Parathyroid adenoma (tissue), 2 donors: ENCODE measurements around the gene ZNF672.

Experiments
- H2AFZ ChIP-seq: fragments of 300-600 bp; sonication (generic); one replicate; pipeline ENCODE4 v1.7.0; 2017; ENCODE audit warnings: antibody characterized with exemption, mild to moderate bottlenecking
- H3K27ac ChIP-seq: fragments of 300-600 bp; sonication (generic); one replicate; pipeline ENCODE4 v1.7.0; 2017
- H3K27me3 ChIP-seq: fragments of 300-600 bp; sonication (generic); one replicate; pipeline ENCODE4 v1.7.0; 2017; ENCODE audit warnings: low read length; ENCODE audit not compliant: control insufficient read depth, insufficient read depth
- H3K36me3 ChIP-seq: fragments of 300-600 bp; sonication (generic); one replicate; pipeline ENCODE4 v1.7.0; 2017; ENCODE audit warnings: low read length; ENCODE audit not compliant: control insufficient read depth, insufficient read depth
- H3K4me1 ChIP-seq: fragments of 300-600 bp; sonication (generic); one replicate; pipeline ENCODE4 v1.7.0; 2017; ENCODE audit warnings: control low read depth
- H3K4me2 ChIP-seq: fragments of 300-600 bp; sonication (generic); one replicate; pipeline ENCODE4 v1.7.0; 2017; ENCODE audit warnings: low read length
- H3K4me3 ChIP-seq: fragments of 300-600 bp; sonication (generic); one replicate; pipeline ENCODE4 v1.7.0; 2017; ENCODE audit warnings: low read depth, low read length
- H3K79me2 ChIP-seq: fragments of 300-600 bp; sonication (generic); one replicate; pipeline ENCODE4 v1.7.0; 2017; ENCODE audit warnings: control low read depth
- H3K9ac ChIP-seq: fragments of 300-600 bp; sonication (generic); one replicate; pipeline ENCODE4 v1.7.0; 2017; ENCODE audit warnings: mild to moderate bottlenecking
- H3K9me3 ChIP-seq: fragments of 300-600 bp; sonication (generic); one replicate; pipeline ENCODE4 v1.7.0; 2017; ENCODE audit warnings: low read length; ENCODE audit not compliant: control insufficient read depth
- CTCF ChIP-seq: fragments of 300-600 bp; sonication (generic); IDR thresholded peaks from one replicate; pipeline ENCODE4 v1.7.0; 2017; ENCODE audit warnings: antibody characterized with exemption, mild to moderate bottlenecking
- donor health status: primary hyperparathyroidism.

ZNF672 gene

GRCh38 chr1:248852481-248853405 lies 14.7 kb downstream of the ZNF672 start:
- no peak overlapping the region for H3K9ac ChIP-seq
- peaks cover 5% of the 10 kb centered on the region for H3K4me1 ChIP-seq
- H3K27ac ChIP-seq: no peak overlapping the region
- H3K4me2 ChIP-seq: no peak overlapping the region
- no peak overlapping the region for H3K4me3 ChIP-seq
- H3K27me3 ChIP-seq: no peaks in the 10 kb centered on the region
- H3K79me2 ChIP-seq: no peaks in the 10 kb centered on the region
- no peak for TF ChIP-seq CTCF
- H2AFZ ChIP-seq: no peak overlapping the region
- H3K9me3 ChIP-seq: no peaks in the 10 kb centered on the region
- no peaks in the 10 kb centered on the region for H3K36me3 ChIP-seq

- Histone ChIP-seq H3K4me1 (peaks cover 6% of the 10 kb centered on the region), H2AFZ (no peak overlapping the region), H3K9me3 (no peaks in the 10 kb centered on the region), H3K9ac (no peak overlapping the region), H3K27ac (no peak overlapping the region), H3K4me2 (no peak overlapping the region), H3K36me3 (no peaks in the 10 kb centered on the region), H3K79me2 (no peaks in the 10 kb centered on the region), H3K27me3 (no peaks in the 10 kb centered on the region), H3K4me3 (no peak overlapping the region)
- TF ChIP-seq CTCF: no peak
These were observed 15.8 kb downstream of the ZNF672 start for GRCh38 chr1:248853663-248854375.

GRCh38 chr1:248855580-248855979 lies 17.6 kb downstream of the ZNF672 start:
- H3K4me3 ChIP-seq: no peak overlapping the region
- H3K79me2 ChIP-seq: no peaks in the 10 kb centered on the region
- H3K27ac ChIP-seq: no peak overlapping the region
- H3K36me3 ChIP-seq: no peaks in the 10 kb centered on the region
- no peaks in the 10 kb centered on the region for H3K27me3 ChIP-seq
- H3K9ac ChIP-seq: no peak overlapping the region
- no peak overlapping the region for H3K4me2 ChIP-seq
- H2AFZ ChIP-seq: no peak overlapping the region
- no peaks in the 10 kb centered on the region for H3K9me3 ChIP-seq
- peaks cover 6% of the 10 kb centered on the region for H3K4me1 ChIP-seq
- no peak for TF ChIP-seq CTCF

- Histone ChIP-seq H2AFZ (no peak overlapping the region), H3K4me1 (peaks cover 6% of the 10 kb centered on the region), H3K27me3 (no peaks in the 10 kb centered on the region), H3K36me3 (no peaks in the 10 kb centered on the region), H3K4me3 (no peak overlapping the region), H3K4me2 (no peak overlapping the region), H3K79me2 (no peaks in the 10 kb centered on the region), H3K27ac (no peak overlapping the region), H3K9me3 (no peaks in the 10 kb centered on the region), H3K9ac (no peak overlapping the region)
- TF ChIP-seq CTCF: no peak
These were observed 18.2 kb downstream of the ZNF672 start for GRCh38 chr1:248856176-248856575.
